Muscle of back (tissue), 11 donors: ENCODE measurements around the gene SLC16A10. TPM values are rescaled to one million over a fixed set of nuclear protein-coding genes. Genes with fewer than 3 reads are reported as not detected.
"Not testable (repeated sequence)": the region's sequence is repeated elsewhere in the genome, so short reads cannot be mapped to it uniquely, and the experiment has no call there.

Source experiments
- DNase-seq, 3 donors: peaks; one replicate each; pipeline versions ENCODE4 v3.0.0 to v3.0.0-alpha.2; 2013
- polyA plus RNA-seq, 10 donors: library from polyadenylated mRNA; unstranded; fragments of 120-200 nt; gene quantifications; one replicate each; pipeline ENCODE4 v1.2.1, GENCODE V29; 2013; ENCODE audit not compliant: insufficient read length in 10 of 10

The SLC16A10 gene
- polyA plus RNA-seq, 10 donors: 2.1 to 8.1 (median 3.5) TPM

GRCh38 chr6:111080698-111081097 is 6.6 kb upstream of the SLC16A10 start:
- no peak for DNase-seq

- no peak for DNase-seq
Measured at GRCh38 chr6:111086685-111087084, 618 bp upstream of the SLC16A10 start.

GRCh38 chr6:111087871-111088667 is 766 bp downstream of the SLC16A10 start:
- DNase-seq: peak in 1 of 3 donors; percentile 48

- no peak for DNase-seq
Measured at GRCh38 chr6:111088668-111089003, 1.3 kb downstream of the SLC16A10 start.

- DNase-seq: no peak
Measured at GRCh38 chr6:111090766-111091165, 3.5 kb downstream of the SLC16A10 start.

- peak in 2 of 3 donors; percentile 20 to 21 for DNase-seq
Measured at GRCh38 chr6:111091987-111092386, 4.7 kb downstream of the SLC16A10 start.

GRCh38 chr6:111095488-111095887 is 8.2 kb downstream of the SLC16A10 start:
- DNase-seq: not testable (repeated sequence)

- DNase-seq: no peak
Measured at GRCh38 chr6:111096246-111096645, 8.9 kb downstream of the SLC16A10 start.

GRCh38 chr6:111098597-111098996 is 11.3 kb downstream of the SLC16A10 start:
- DNase-seq: no peak

- DNase-seq: no peak
Measured at GRCh38 chr6:111101987-111102386, 14.7 kb downstream of the SLC16A10 start.

GRCh38 chr6:111105578-111105977 is 18.3 kb downstream of the SLC16A10 start:
- DNase-seq: no peak

- DNase-seq: no peak
Measured at GRCh38 chr6:111107589-111107988, 20.3 kb downstream of the SLC16A10 start.

- no peak for DNase-seq
Measured at GRCh38 chr6:111110036-111110435, 22.7 kb downstream of the SLC16A10 start.

GRCh38 chr6:111113336-111114086 is 26.2 kb downstream of the SLC16A10 start:
- peak; percentile 22 to 73 (median 37) for DNase-seq

GRCh38 chr6:111114087-111114443 is 26.8 kb downstream of the SLC16A10 start:
- DNase-seq: no peak

- no peak for DNase-seq
Measured at GRCh38 chr6:111114482-111114881, 27.2 kb downstream of the SLC16A10 start.

- no peak for DNase-seq
Measured at GRCh38 chr6:111118826-111119225, 31.5 kb downstream of the SLC16A10 start.

GRCh38 chr6:111119571-111120329 is 32.4 kb downstream of the SLC16A10 start:
- DNase-seq: no peak

GRCh38 chr6:111121789-111122350 is 34.6 kb downstream of the SLC16A10 start:
- no peak for DNase-seq

- peak in 1 of 3 donors; percentile 26 for DNase-seq
Measured at GRCh38 chr6:111122458-111123286, 35.4 kb downstream of the SLC16A10 start.

- no peak for DNase-seq
Measured at GRCh38 chr6:111124406-111124805, 37.1 kb downstream of the SLC16A10 start.
